MM.1S (cell line): ENCODE measurements around the gene ZNF774.

Experiments
- DNase-seq: peaks from one replicate; pipeline ENCODE4 v3.0.0-alpha.2; 2015
- H2AFZ ChIP-seq: fragments of 300-600 bp; sonication (generic); 2 replicates; pipeline ENCODE4 v1.6.0; 2016; ENCODE audit warnings: antibody characterized with exemption, low read length
- H3F3A ChIP-seq: fragments of 300-600 bp; sonication (generic); 2 replicates; pipeline ENCODE4 v1.6.1; 2016; ENCODE audit warnings: mild to moderate bottlenecking, antibody characterized with exemption, low read length, moderate library complexity, mixed read lengths; ENCODE audit not compliant: insufficient read depth
- H3K27ac ChIP-seq: fragments of 300-600 bp; sonication (generic); 2 replicates; pipeline ENCODE4 v1.5.1; 2016; ENCODE audit warnings: mild to moderate bottlenecking, low read length
- H3K27me3 ChIP-seq: fragments of 300-600 bp; sonication (generic); replicated peaks from 2 replicates; pipeline ENCODE4 v1.6.0; 2016; ENCODE audit warnings: low read length; ENCODE audit not compliant: insufficient read depth
- H3K36me3 ChIP-seq: fragments of 300-600 bp; sonication (generic); replicated peaks from 2 replicates; pipeline ENCODE4 v1.6.1; 2016; ENCODE audit warnings: mild to moderate bottlenecking, low read length, mixed read lengths; ENCODE audit not compliant: insufficient read depth
- H3K4me1 ChIP-seq: fragments of 300-600 bp; sonication (generic); 2 replicates; pipeline ENCODE4 v1.6.1; 2016; ENCODE audit warnings: low read length, mixed read lengths
- H3K4me2 ChIP-seq: fragments of 300-600 bp; sonication (generic); 2 replicates; pipeline ENCODE4 v1.6.0; 2016; ENCODE audit warnings: low read depth, low read length
- H3K4me3 ChIP-seq: fragments of 300-600 bp; sonication (generic); 2 replicates; pipeline ENCODE4 v1.5.1; 2016; ENCODE audit warnings: low read length, mixed read lengths
- H3K79me2 ChIP-seq: fragments of 300-600 bp; sonication (generic); 2 replicates; pipeline ENCODE4 v1.6.1; 2016; ENCODE audit warnings: mixed run types, low read length, mixed read lengths
- H3K9ac ChIP-seq: fragments of 300-600 bp; sonication (generic); 2 replicates; pipeline ENCODE4 v1.6.1; 2016; ENCODE audit warnings: low read length, mixed read lengths
- H3K9me2 ChIP-seq: fragments of 300-600 bp; sonication (generic); replicated peaks from 2 replicates; pipeline ENCODE4 v1.6.1; 2016; ENCODE audit warnings: mild to moderate bottlenecking, low read length, mixed read lengths; ENCODE audit not compliant: insufficient read depth
- H3K9me3 ChIP-seq: fragments of 300-600 bp; sonication (generic); replicated peaks from 2 replicates; pipeline ENCODE4 v1.6.1; 2016; ENCODE audit warnings: mild to moderate bottlenecking, low read length, mixed read lengths; ENCODE audit not compliant: insufficient read depth
- H4K20me1 ChIP-seq: fragments of 300-600 bp; sonication (generic); 2 replicates; pipeline ENCODE4 v1.6.1; 2016; ENCODE audit warnings: mild to moderate bottlenecking, low read length, moderate library complexity, mixed read lengths; ENCODE audit not compliant: insufficient read depth
- CTCF ChIP-seq: fragments of 300-600 bp; sonication (generic); IDR thresholded peaks from 2 replicates; pipeline ENCODE4 v1.5.1; 2016; ENCODE audit warnings: antibody characterized with exemption, low read length, mixed read lengths
- EZH2 ChIP-seq: fragments of 300-600 bp; sonication (generic); optimal IDR thresholded peaks from 2 replicates; pipeline ENCODE3; 2017; ENCODE audit warnings: low read depth, mild to moderate bottlenecking, antibody characterized with exemption, low read length, mixed read lengths
- EZH2phosphoT487 ChIP-seq: fragments of 300-600 bp; sonication (generic); IDR thresholded peaks from 2 replicates; pipeline ENCODE4 v1.6.1; 2018; ENCODE audit warnings: antibody characterized with exemption, low read length

Gene ZNF774

GRCh38 chr15:90362936-90363212, 10.8 kb downstream of the ZNF774 start:
- H3K4me3 ChIP-seq: no peak overlapping the region
- H3K4me1 ChIP-seq: peaks cover 4% of the 10 kb centered on the region; the same call in 1 of the 2 replicates
- H3K9ac ChIP-seq: no peak overlapping the region
- H3F3A ChIP-seq: no peaks in the 10 kb centered on the region
- no peak overlapping the region for H2AFZ ChIP-seq
- H4K20me1 ChIP-seq: no peaks in the 10 kb centered on the region
- H3K79me2 ChIP-seq: no peaks in the 10 kb centered on the region
- no peak for TF ChIP-seq EZH2phosphoT487
- H3K9me3 ChIP-seq: no peaks in the 10 kb centered on the region
- no peaks in the 10 kb centered on the region for H3K27me3 ChIP-seq
- H3K27ac ChIP-seq: no peak overlapping the region
- DNase-seq: no peak
- no peaks in the 10 kb centered on the region for H3K36me3 ChIP-seq
- no peaks in the 10 kb centered on the region for H3K9me2 ChIP-seq
- H3K4me2 ChIP-seq: no peak overlapping the region

- Histone ChIP-seq H3K36me3 (no peaks in the 10 kb centered on the region), H3K9me3 (no peaks in the 10 kb centered on the region), H2AFZ (no peak overlapping the region), H3K4me3 (no peak overlapping the region), H3K4me2 (no peak overlapping the region), H3K27me3 (no peaks in the 10 kb centered on the region), H3K9ac (no peak overlapping the region), H3K9me2 (no peaks in the 10 kb centered on the region), H4K20me1 (no peaks in the 10 kb centered on the region), H3K4me1 (peaks cover 4% of the 10 kb centered on the region; the same call in 1 of the 2 replicates), H3F3A (no peaks in the 10 kb centered on the region), H3K79me2 (no peaks in the 10 kb centered on the region), H3K27ac (no peak overlapping the region)
- no peak for TF ChIP-seq CTCF
- TF ChIP-seq EZH2: no peak
- TF ChIP-seq EZH2phosphoT487: no peak
- DNase-seq: no peak
Observed at GRCh38 chr15:90364251-90364650, 12.2 kb downstream of the ZNF774 start.

GRCh38 chr15:90365414-90366055, 13.5 kb downstream of the ZNF774 start:
- no peak for DNase-seq
- H4K20me1 ChIP-seq: no peaks in the 10 kb centered on the region
- H3K4me1 ChIP-seq: peaks cover 4% of the 10 kb centered on the region; the same call in 1 of the 2 replicates
- no peak overlapping the region for H3K4me2 ChIP-seq
- no peak overlapping the region for H2AFZ ChIP-seq
- H3K9ac ChIP-seq: no peak overlapping the region
- no peaks in the 10 kb centered on the region for H3K9me2 ChIP-seq
- no peaks in the 10 kb centered on the region for H3K36me3 ChIP-seq
- H3K27me3 ChIP-seq: no peaks in the 10 kb centered on the region
- no peak overlapping the region for H3K27ac ChIP-seq
- no peaks in the 10 kb centered on the region for H3F3A ChIP-seq
- TF ChIP-seq EZH2 (no peak), CTCF (no peak), EZH2phosphoT487 (no peak)
- no peaks in the 10 kb centered on the region for H3K79me2 ChIP-seq
- no peak overlapping the region for H3K4me3 ChIP-seq
- no peaks in the 10 kb centered on the region for H3K9me3 ChIP-seq

GRCh38 chr15:90367576-90367975, 15.5 kb downstream of the ZNF774 start:
- Histone ChIP-seq H3K79me2 (no peaks in the 10 kb centered on the region), H3K9ac (no peak overlapping the region), H3K27ac (no peak overlapping the region), H3K4me1 (no peaks in the 10 kb centered on the region), H3K4me3 (no peak overlapping the region), H3K4me2 (no peak overlapping the region), H3K27me3 (no peaks in the 10 kb centered on the region), H3K36me3 (no peaks in the 10 kb centered on the region), H3F3A (no peaks in the 10 kb centered on the region), H3K9me2 (no peaks in the 10 kb centered on the region), H3K9me3 (no peaks in the 10 kb centered on the region), H2AFZ (no peak overlapping the region), H4K20me1 (no peaks in the 10 kb centered on the region)
- no peak for DNase-seq
- TF ChIP-seq EZH2phosphoT487 (no peak), CTCF (no peak), EZH2 (no peak)
